ENCODE results near the gene TBCD.

- TF ChIP-seq ZNF785 (CRISPR knock-in tag; IDR thresholded peaks at IDR 0.05) (no peak), POLR2AphosphoS5 (IDR thresholded peaks at IDR 0.05; ENCODE audit: control insufficient read depth, insufficient read depth, low read depth, low read length) (no peak), ZNF224 (CRISPR knock-in tag; IDR thresholded peaks at IDR 0.05) (no peak), NCOA1 (IDR thresholded peaks at IDR 0.05; ENCODE audit: low read depth) (no peak), ATF7 (IDR thresholded peaks at IDR 0.05) (no peak), CEBPB (tag; IDR thresholded peaks at IDR 0.05) (no peak), RFX5 (IDR thresholded peaks at IDR 0.05; ENCODE audit: low read depth, low read length) (no peak), SIX5 (IDR thresholded peaks at IDR 0.05; ENCODE audit: borderline replicate concordance in 1 of 2, insufficient read depth in 1 of 2, low read depth in 1 of 2, low read length in 2 of 2) (no peak), CHCHD3 (CRISPR knock-in tag; IDR thresholded peaks at IDR 0.05) (no peak), TOE1 (IDR thresholded peaks at IDR 0.05; ENCODE audit: borderline replicate concordance) (no peak), TOE1 (CRISPR knock-in tag; IDR thresholded peaks at IDR 0.05; ENCODE audit: borderline replicate concordance, low read depth) (no peak)
- TF ChIP-seq, protein P1, sequence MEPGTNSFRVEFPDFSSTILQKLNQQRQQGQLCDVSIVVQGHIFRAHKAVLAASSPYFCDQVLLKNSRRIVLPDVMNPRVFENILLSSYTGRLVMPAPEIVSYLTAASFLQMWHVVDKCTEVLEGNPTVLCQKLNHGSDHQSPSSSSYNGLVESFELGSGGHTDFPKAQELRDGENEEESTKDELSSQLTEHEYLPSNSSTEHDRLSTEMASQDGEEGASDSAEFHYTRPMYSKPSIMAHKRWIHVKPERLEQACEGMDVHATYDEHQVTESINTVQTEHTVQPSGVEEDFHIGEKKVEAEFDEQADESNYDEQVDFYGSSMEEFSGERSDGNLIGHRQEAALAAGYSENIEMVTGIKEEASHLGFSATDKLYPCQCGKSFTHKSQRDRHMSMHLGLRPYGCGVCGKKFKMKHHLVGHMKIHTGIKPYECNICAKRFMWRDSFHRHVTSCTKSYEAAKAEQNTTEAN (CRISPR knock-in tag; IDR thresholded peaks at IDR 0.05), result no peak
Measured at GRCh38 chr17:82789051-82789592, 37.3 kb downstream of the TBCD start.
